ENCODE measurements around the gene PLCD1. TPM values are rescaled to one million over a fixed set of nuclear protein-coding genes. Genes with fewer than 3 reads are reported as not detected.
A peak's percentile ranks its signal among the peaks of the same experiment; 100 is the strongest.

PLCD1 gene
- total RNA-seq, 2 donors from 2014 or later = 7.9 to 12.2 TPM

DNA sequence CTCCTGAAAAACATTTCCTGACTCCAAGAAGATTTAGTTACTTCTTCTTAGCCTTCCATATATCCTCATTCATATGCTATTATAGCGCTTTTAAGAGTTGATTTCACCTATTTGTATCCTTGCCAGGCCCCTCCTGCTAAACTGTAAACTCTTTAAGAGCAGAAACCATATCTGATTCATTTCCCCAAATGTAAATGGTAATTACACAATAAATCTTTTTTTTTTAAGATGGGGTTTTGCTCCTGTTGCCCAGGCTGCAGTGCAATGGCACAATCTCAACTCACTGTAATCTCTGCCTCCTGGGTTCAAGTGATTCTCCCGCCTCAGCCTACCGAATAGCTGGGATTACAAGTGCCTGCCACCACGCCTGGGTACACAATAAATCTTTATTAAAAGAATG is 14.0 kb upstream of the PLCD1 start:
- no peak for TF ChIP-seq POLR2A (IDR thresholded peaks at IDR 0.05)
- TF ChIP-seq, protein P1, sequence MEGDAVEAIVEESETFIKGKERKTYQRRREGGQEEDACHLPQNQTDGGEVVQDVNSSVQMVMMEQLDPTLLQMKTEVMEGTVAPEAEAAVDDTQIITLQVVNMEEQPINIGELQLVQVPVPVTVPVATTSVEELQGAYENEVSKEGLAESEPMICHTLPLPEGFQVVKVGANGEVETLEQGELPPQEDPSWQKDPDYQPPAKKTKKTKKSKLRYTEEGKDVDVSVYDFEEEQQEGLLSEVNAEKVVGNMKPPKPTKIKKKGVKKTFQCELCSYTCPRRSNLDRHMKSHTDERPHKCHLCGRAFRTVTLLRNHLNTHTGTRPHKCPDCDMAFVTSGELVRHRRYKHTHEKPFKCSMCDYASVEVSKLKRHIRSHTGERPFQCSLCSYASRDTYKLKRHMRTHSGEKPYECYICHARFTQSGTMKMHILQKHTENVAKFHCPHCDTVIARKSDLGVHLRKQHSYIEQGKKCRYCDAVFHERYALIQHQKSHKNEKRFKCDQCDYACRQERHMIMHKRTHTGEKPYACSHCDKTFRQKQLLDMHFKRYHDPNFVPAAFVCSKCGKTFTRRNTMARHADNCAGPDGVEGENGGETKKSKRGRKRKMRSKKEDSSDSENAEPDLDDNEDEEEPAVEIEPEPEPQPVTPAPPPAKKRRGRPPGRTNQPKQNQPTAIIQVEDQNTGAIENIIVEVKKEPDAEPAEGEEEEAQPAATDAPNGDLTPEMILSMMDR (IDR thresholded peaks at IDR 0.05) = no peak
- ATAC-seq = no peak
- Histone ChIP-seq H3K27ac (no peak overlapping the region), H3K9me3 (no peaks in the 10 kb centered on the region), H3K4me1 (peaks cover 9% of the 10 kb centered on the region), H3K4me3 (no peak overlapping the region), H3K27me3 (peaks cover 0 to 7% of the 10 kb centered on the region in 2 donors), H3K36me3 (replicated peaks in 1 of 2; ENCODE audit: insufficient read depth in 1 of 2, low read depth in 2 of 2) (no peaks in the 10 kb centered on the region)
- 88 to 94% methylated on average over 4 of the region's 4 CpGs for WGBS, 2 donors
- intact Hi-C loops (cut with DNase I) = no loop called here
- no peak for DNase-seq

DNA sequence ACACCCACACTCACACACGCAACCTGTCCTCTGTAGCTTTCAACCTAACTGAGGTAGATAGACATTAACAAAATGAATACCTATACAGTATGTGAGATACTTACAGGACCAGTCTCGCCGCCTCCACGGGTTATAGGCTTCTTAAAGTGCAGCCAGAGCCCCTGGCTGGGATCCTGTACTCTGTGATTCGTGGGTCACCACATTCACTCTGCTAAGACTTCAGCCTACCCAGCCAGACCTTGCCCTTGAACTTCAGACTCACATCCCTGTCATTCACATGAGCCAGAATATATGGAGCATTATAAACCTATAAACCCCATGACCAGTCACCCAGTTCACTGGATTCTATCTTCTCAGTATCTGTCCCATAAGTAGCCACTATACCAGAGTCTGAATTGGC is 11.0 kb upstream of the PLCD1 start:
- WGBS, 2 donors = 90 to 91% methylated on average over 5 of the region's 5 CpGs
- TF ChIP-seq POLR2A (IDR thresholded peaks at IDR 0.05) = no peak
- Histone ChIP-seq H3K4me3 (no peak overlapping the region), H3K27ac (no peak overlapping the region), H3K36me3 (replicated peaks in 1 of 2; ENCODE audit: insufficient read depth in 1 of 2, low read depth in 2 of 2) (no peaks in the 10 kb centered on the region), H3K9me3 (no peaks in the 10 kb centered on the region), H3K27me3 (peaks cover 0 to 7% of the 10 kb centered on the region in 2 donors), H3K4me1 (peaks cover 9% of the 10 kb centered on the region)
- intact Hi-C loops (cut with DNase I) = no loop called here
- ATAC-seq = no peak
- no peak for DNase-seq

DNA sequence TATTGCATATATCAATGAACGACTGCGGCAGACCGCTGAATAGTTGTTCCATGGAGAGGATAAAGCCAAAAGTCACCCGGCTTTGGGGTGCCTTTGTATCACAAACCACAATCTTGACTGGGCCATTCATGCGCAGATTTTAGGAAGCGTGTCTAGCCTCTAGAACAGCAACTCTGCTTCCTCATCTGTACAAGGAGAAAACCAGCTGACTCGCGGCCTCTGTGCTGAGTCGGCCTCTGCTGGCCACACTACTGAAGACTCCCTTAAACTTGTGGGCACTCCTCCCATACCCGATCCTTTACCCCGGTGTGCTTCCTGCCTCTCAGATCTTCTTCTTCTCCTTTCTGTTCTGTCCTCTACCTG is 10.4 kb upstream of the PLCD1 start:
- Histone ChIP-seq H3K9me3 (no peaks in the 10 kb centered on the region), H3K36me3 (replicated peaks in 1 of 2; ENCODE audit: insufficient read depth in 1 of 2, low read depth in 2 of 2) (no peaks in the 10 kb centered on the region), H3K4me1 (peaks cover 9% of the 10 kb centered on the region), H3K27ac (peak overlapping the region in 1 of 4 donors; percentile 4), H3K27me3 (peaks cover 0 to 7% of the 10 kb centered on the region in 2 donors), H3K4me3 (no peak overlapping the region)
- no peak for TF ChIP-seq POLR2A (IDR thresholded peaks at IDR 0.05)
- TF ChIP-seq, protein P1 (IDR thresholded peaks at IDR 0.05) = peak in 4 of 7 experiments; percentile 11 to 39 (median 16)
- peak in 3 of 4 donors; percentile 46 to 65 (median 64) for DNase-seq
- peak; percentile 62 for ATAC-seq
- intact Hi-C loops (cut with DNase I) = no loop called here
- WGBS, 2 donors = 41 to 42% methylated on average over 11 of the region's 11 CpGs

DNA sequence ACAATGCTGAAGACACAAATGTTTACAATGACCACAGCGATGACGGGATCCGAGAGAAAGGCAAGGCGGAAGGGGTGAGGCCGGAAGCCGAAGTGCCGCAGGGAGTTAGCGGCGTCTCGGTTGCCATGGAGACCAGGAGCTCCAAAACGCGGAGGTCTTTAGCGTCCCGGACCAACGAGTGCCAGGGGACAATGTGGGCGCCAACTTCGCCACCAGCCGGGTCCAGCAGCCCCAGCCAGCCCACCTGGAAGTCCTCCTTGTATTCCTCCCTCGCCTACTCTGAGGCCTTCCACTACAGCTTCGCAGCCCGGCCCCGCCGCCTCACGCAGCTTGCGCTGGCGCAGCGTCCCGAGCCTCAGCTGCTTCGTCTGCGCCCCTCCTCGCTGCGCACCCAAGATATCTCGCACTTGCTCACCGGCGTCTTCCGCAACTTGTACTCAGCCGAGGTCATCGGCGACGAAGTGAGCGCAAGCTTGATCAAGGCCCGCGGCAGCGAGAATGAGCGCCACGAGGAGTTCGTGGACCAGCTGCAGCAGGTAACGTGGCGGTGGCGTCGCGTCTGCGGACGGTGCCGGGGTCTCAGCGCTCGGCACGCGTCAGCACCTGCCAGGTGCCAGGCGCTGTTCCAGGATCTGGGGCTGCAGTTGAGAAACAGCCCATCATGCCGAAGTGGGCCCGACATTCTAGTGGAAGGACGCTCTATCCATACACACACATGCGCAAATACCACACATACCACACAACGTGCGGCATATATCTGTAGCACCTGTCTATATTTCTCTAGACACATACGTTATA is 9.9 kb upstream of the PLCD1 start, which contains the start of gene DLEC1:
Gene DLEC1 (plus strand): TSS at position 108 of the 798 bp plus-strand sequence. CDS start 18 bp downstream, at position 126.
- H3K27ac ChIP-seq = peak within 1 kb of the TSS in 1 of 4 donors; percentile 4

DNA sequence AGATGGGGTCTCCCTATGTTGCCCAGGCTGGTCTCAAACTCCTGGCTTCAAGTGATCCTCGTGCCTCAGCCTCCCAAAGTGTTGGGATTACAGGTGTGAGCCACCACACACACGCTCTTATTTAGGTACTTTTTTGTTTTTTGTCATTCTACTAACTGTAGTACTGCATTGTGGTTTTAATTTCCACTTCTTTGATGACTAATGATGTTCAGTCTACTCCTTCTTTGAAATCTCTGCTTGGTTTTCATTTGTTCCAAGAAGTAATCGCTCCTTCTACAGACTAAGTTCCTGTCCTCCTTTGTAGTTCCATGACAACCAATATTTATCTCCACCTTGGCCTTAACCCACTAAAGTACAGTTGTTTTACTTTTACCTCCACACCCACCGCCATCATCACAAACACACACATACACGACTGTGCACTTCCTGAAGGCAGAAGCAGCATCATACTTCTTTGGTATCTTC is 9.0 kb upstream of the PLCD1 start:
- Histone ChIP-seq H3K9me3 (no peaks in the 10 kb centered on the region), H3K4me1 (peaks cover 9% of the 10 kb centered on the region), H3K36me3 (replicated peaks in 1 of 2; ENCODE audit: insufficient read depth in 1 of 2, low read depth in 2 of 2) (no peaks in the 10 kb centered on the region), H3K27ac (no peak overlapping the region), H3K4me3 (no peak overlapping the region), H3K27me3 (peaks cover 0 to 7% of the 10 kb centered on the region in 2 donors)
- TF ChIP-seq, protein P1 (IDR thresholded peaks at IDR 0.05) = no peak
- no peak for TF ChIP-seq POLR2A (IDR thresholded peaks at IDR 0.05)
- intact Hi-C loops (cut with DNase I) = no loop called here
- DNase-seq = no peak
- no peak for ATAC-seq
- WGBS, 2 donors = 76 to 77% methylated on average over 5 of the region's 5 CpGs

More for the DNA sequence above, 9.9 kb upstream of the PLCD1 start, which contains the start of gene DLEC1:
- intact Hi-C loops (cut with DNase I) = no loop called here
- Histone ChIP-seq H3K36me3 (replicated peaks in 1 of 2; ENCODE audit: insufficient read depth in 1 of 2, low read depth in 2 of 2) (no peaks in the 10 kb centered on the region), H3K9me3 (no peaks in the 10 kb centered on the region), H3K27me3 (peaks cover 0 to 7% of the 10 kb centered on the region in 2 donors), H3K4me3 (no peak within 1 kb of the TSS), H3K4me1 (peaks cover 9% of the 10 kb centered on the region)
- TF ChIP-seq, protein P1 (IDR thresholded peaks at IDR 0.05) = no peak
- no peak for TF ChIP-seq POLR2A (IDR thresholded peaks at IDR 0.05)
- 9 to 22% methylated on average over 48 to 67 of the region's 67 CpGs for WGBS, 2 donors
- DNase-seq (peak; percentile 40 to 59 (median 55)), ATAC-seq (peak; percentile 38)

Measured in body of pancreas (tissue), 4 donors.